Progenitor cell of endocrine pancreas (in vitro differentiated cells): Measurements from ENCODE around the gene THEM5. TPM values are rescaled to one million over a fixed set of nuclear protein-coding genes. Genes with fewer than 3 reads are reported as not detected.
A peak's percentile ranks its signal among the peaks of the same experiment; 100 is the strongest.

Experiments
- DNase-seq: peaks from one replicate; pipeline ENCODE4 v3.0.0; 2021; ENCODE audit warnings: low spot score; ENCODE audit not compliant: unreplicated experiment
- H3K27ac Mint-ChIP-seq: 2 replicates; pipeline ENCODE4 v1.8.0; 2021; ENCODE audit warnings: mild to moderate bottlenecking, moderate library complexity, mixed read lengths
- H3K27me3 Mint-ChIP-seq: 2 replicates; pipeline ENCODE4 v1.8.0; 2021; ENCODE audit warnings: mixed read lengths
- H3K36me3 Mint-ChIP-seq: 2 replicates; pipeline ENCODE4 v1.8.0; 2022; ENCODE audit warnings: mixed read lengths; ENCODE audit not compliant: insufficient read depth
- H3K4me1 Mint-ChIP-seq: 2 replicates; pipeline ENCODE4 v1.8.0; 2021; ENCODE audit warnings: low read depth, mixed read lengths
- H3K4me3 Mint-ChIP-seq: 2 replicates; pipeline ENCODE4 v1.8.0; 2021; ENCODE audit warnings: low read depth, mild to moderate bottlenecking, moderate library complexity, mixed read lengths
- H3K9me3 Mint-ChIP-seq: 2 replicates; pipeline ENCODE4 v1.8.0; 2021; ENCODE audit warnings: low read depth, mixed read lengths
- CTCF ChIP-seq: fragments of 200-600 bp; sonication (generic); IDR thresholded peaks from one replicate; pipeline ENCODE4 v1.5.0; 2021; ENCODE audit warnings: antibody characterized with exemption, mild to moderate bottlenecking; ENCODE audit not compliant: unreplicated experiment
- total RNA-seq: library from RNA; stranded (reverse); gene quantifications from 2 replicates; pipeline ENCODE4 v1.2.1, GENCODE V29; 2021

The THEM5 gene
- total RNA-seq, 1 donor from 2014 or later, result not detected

DNA sequence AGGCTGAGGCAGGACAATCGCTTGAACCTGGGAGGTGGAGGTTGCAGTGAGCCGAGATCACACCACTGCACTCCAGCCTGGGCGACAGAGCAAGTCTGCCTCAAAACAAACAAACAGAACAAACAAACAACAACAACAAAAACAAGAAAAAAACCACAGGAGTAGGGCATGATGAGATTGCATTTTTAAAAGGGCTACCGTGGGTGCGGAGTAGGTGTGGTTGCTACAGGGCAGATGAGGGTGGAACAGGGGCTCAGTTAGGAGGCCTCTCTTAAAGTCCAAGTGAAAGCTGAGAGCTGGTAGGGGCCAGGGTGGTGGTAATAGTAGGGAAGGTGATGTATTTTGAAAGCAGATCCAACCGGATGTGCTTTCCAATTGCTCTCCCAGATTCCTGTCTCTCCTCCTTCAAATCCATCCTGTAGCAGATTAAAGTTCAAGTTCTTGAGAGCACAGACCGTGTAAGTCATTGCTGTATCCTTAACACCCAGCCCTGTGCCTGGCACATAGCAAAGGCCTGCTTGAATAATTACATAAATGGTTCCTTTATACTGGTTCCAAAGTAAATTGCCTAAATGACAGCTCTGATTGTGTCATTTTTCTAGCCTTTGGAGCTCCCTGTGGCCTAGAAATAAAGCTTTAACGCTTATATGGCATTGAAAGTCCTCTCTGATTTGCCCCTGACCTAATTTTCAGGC is 44.1 kb downstream of the THEM5 start:
- TF ChIP-seq CTCF, result no peak
- H3K27me3 Mint-ChIP-seq, result peaks cover 33% of the 10 kb centered on the region
- DNase-seq, result no peak

DNA sequence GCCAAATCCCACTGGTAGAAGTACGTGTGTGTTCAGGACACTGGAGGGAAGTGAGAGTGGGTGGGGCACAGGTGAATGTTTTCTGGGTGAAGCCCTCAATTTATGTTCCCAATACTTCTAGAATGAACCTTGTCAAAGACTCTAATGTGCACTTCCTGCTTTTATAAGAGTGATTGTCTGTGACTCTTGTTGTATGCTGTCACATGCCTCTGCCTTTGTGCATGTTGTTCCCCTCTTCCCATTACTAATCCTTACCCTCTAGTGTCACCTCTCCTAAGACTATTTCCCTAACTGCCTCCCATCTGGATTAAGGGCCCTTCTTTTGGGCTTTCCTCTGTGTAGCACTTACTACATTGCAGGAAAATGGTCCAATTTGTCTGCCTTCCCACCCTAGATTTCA is 45.7 kb downstream of the THEM5 start:
- H3K27ac Mint-ChIP-seq, result no peak overlapping the region
- TF ChIP-seq CTCF, result no peak
- no peaks in the 10 kb centered on the region for H3K4me1 Mint-ChIP-seq
- no peaks in the 10 kb centered on the region for H3K9me3 Mint-ChIP-seq
- H3K36me3 Mint-ChIP-seq, result no peaks in the 10 kb centered on the region
- H3K4me3 Mint-ChIP-seq, result no peak overlapping the region
- DNase-seq, result no peak
- peaks cover 39% of the 10 kb centered on the region for H3K27me3 Mint-ChIP-seq

More for the DNA sequence above, 44.1 kb downstream of the THEM5 start:
- Mint-ChIP-seq H3K27ac (peak overlapping the region; percentile 42), H3K4me3 (no peak overlapping the region), H3K9me3 (no peaks in the 10 kb centered on the region), H3K36me3 (no peaks in the 10 kb centered on the region), H3K4me1 (no peaks in the 10 kb centered on the region)

DNA sequence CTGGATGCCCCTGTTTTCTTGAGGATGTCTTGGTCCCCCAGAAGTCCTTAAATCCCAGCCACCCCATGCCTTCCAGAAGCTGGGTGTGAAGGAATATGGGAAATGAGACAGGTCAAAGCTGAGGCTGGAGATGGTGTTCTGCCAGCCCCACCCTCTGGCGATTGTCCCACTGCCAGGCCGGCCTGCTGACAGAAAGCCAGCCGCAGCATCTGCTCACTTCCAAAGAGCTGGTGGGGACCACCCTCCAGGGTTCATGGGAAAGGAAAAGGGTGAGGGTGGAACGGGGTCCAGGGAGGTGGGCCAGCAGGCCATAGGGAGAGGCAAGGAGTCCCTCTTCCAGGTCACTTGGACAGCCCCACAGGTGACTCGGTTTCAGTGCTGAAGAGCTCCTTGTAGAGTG is 46.4 kb downstream of the THEM5 start:
- no peaks in the 10 kb centered on the region for H3K9me3 Mint-ChIP-seq
- H3K4me3 Mint-ChIP-seq, result no peak overlapping the region
- H3K27ac Mint-ChIP-seq, result no peak overlapping the region
- H3K36me3 Mint-ChIP-seq, result no peaks in the 10 kb centered on the region
- H3K4me1 Mint-ChIP-seq, result no peaks in the 10 kb centered on the region
- no peak for TF ChIP-seq CTCF
- H3K27me3 Mint-ChIP-seq, result peaks cover 36% of the 10 kb centered on the region
- DNase-seq, result no peak

GRCh38 chr1:151806170-151806569 is 47.3 kb downstream of the THEM5 start:
- H3K4me3 Mint-ChIP-seq, result no peak overlapping the region
- H3K36me3 Mint-ChIP-seq, result no peaks in the 10 kb centered on the region
- H3K4me1 Mint-ChIP-seq, result no peaks in the 10 kb centered on the region
- no peak overlapping the region for H3K27ac Mint-ChIP-seq
- peaks cover 36% of the 10 kb centered on the region for H3K27me3 Mint-ChIP-seq
- TF ChIP-seq CTCF, result no peak
- no peak for DNase-seq
- no peaks in the 10 kb centered on the region for H3K9me3 Mint-ChIP-seq

- H3K4me3 Mint-ChIP-seq, result no peak within 1 kb of the TSS
- no peak for TF ChIP-seq CTCF
- no peak for DNase-seq
- H3K36me3 Mint-ChIP-seq, result no peaks in the 10 kb centered on the region
- H3K27ac Mint-ChIP-seq, result no peak within 1 kb of the TSS
- H3K4me1 Mint-ChIP-seq, result no peaks in the 10 kb centered on the region
- no peaks in the 10 kb centered on the region for H3K9me3 Mint-ChIP-seq
- H3K27me3 Mint-ChIP-seq, result peaks cover 36% of the 10 kb centered on the region
These were observed 48.3 kb downstream of the THEM5 start, which contains the start of gene LINGO4 for GRCh38 chr1:151805066-151805820. TSS of gene LINGO4 (minus strand) at chr1:151805419. CDS start at chr1:151802704, 2,715 bp downstream.
